Stimulated activated CD8-positive, alpha-beta memory T cell treated with anti-CD3 and anti-CD28 coated beads, Interleukin-7, amount 100 ng/mL, for 4 hours (primary cell): ENCODE measurements around the gene H2AZ1.

Experiments used
- DNase-seq, 2 donors: peaks; one replicate each; pipeline ENCODE4 v3.0.0-alpha.2; 2020; ENCODE audit warnings: low read depth in 2 of 2

H2AZ1 gene

GRCh38 chr4:99946356-99947189 lies 3.5 kb downstream of the H2AZ1 start, which contains the start of gene DNAJB14:
DNAJB14 (minus strand) TSS chr4:99946618; CDS start chr4:99946571, 47 bp downstream.
- DNase-seq, result peak; percentile 40 to 76

- no peak for DNase-seq
Observed at GRCh38 chr4:99945718-99946355, 4.2 kb downstream of the H2AZ1 start.

GRCh38 chr4:99943904-99944437 lies 6.1 kb downstream of the H2AZ1 start:
- DNase-seq, result no peak

- no peak for DNase-seq
Observed at GRCh38 chr4:99938243-99938753, 11.8 kb downstream of the H2AZ1 start.

GRCh38 chr4:99934891-99935290 lies 15.2 kb downstream of the H2AZ1 start:
- DNase-seq, result no peak

GRCh38 chr4:99927566-99927965 lies 22.5 kb downstream of the H2AZ1 start:
- no peak for DNase-seq

- no peak for DNase-seq
Observed at GRCh38 chr4:99921174-99921573, 28.9 kb downstream of the H2AZ1 start.

- DNase-seq, result no peak
Observed at GRCh38 chr4:99918656-99919055, 31.4 kb downstream of the H2AZ1 start.

GRCh38 chr4:99917575-99917974 lies 32.5 kb downstream of the H2AZ1 start:
- no peak for DNase-seq

- DNase-seq, result no peak
Observed at GRCh38 chr4:99915449-99915848, 34.6 kb downstream of the H2AZ1 start.
